ENCODE results near the gene PACRG. TPM values are rescaled to one million over a fixed set of nuclear protein-coding genes. Genes with fewer than 3 reads are reported as not detected.

The PACRG gene
- total and polyA plus RNA-seq, 2 of the 8 experiments (the other 6 are each of a cell fraction or from before 2014, with no cell fraction given): 0.44 to 0.54 TPM

DNA sequence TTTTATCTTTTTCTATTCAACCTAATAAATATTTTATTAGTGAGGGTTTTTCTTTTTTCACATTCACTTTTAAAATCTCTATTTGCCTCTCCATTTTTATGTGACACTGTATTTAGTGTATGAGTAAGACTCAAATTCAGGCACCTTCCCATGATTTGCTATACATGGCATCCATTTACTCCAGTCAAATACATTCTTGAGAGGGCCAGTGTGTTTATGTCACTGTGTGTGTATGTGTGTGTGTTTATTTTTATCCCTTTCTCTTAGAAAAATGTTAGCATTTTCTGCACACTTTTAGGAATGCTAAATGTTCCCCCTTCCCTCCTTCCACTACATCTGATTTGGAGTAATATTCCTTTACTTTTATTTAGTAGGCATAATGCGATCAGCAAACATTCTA, 290.0 kb downstream of the PACRG start:
- 81% methylated on average over 1 of the region's 1 CpG; no CpG with 5 or more reads in 1 of the 2 experiments for WGBS, 2 experiments (ENCODE audit: extremely low coverage in 1 of 2, insufficient coverage in 1 of 2, insufficient read length in 1 of 2, insufficient replicate concordance in 2 of 2, low coverage in 1 of 2, low lambda C conversion rate in 2 of 2, missing lambda C conversion rate in 1 of 2)
- H4K8ac ChIP-seq (ENCODE audit: extremely low read depth, insufficient read depth, low read length): no peak overlapping the region
- no peak overlapping the region for H3K56ac ChIP-seq (replicated peaks; ENCODE audit: insufficient read length, low read depth, low read length)
- no peak overlapping the region for H3K4me3 ChIP-seq (ENCODE audit: extremely low read depth in 1 of 4, insufficient read depth in 2 of 4, low read depth in 3 of 4, low read length in 4 of 4)
- H3K9me3 ChIP-seq (ENCODE audit: insufficient read depth in 2 of 2, low read depth in 1 of 2, low read length in 1 of 2): 0 out of 4 replicates have a peak, but pooled peaks cover 0 to 2% of the 10 kb centered on the region in 2 experiments
- H2BK20ac ChIP-seq (ENCODE audit: low read length): no peak overlapping the region
- no peak overlapping the region for H4K91ac ChIP-seq (replicated peaks; ENCODE audit: insufficient read length, low read length)
- no peak overlapping the region for H3K18ac ChIP-seq (ENCODE audit: extremely low read depth, low read length)
- ChIA-PET CTCF (ENCODE audit: partially characterized antibody) (no interaction called here), POLR2A (ENCODE audit: partially characterized antibody) (no interaction called here)
- no peaks in the 10 kb centered on the region for H4K20me1 ChIP-seq (replicated peaks in 1 of 2; ENCODE audit: control insufficient read depth in 1 of 2, insufficient read depth in 2 of 2, low read length in 2 of 2)
- no peaks in the 10 kb centered on the region for H3K23me2 ChIP-seq (ENCODE audit: low read depth, low read length)
- no peaks in the 10 kb centered on the region for H3K36me3 ChIP-seq (ENCODE audit: control insufficient read depth in 2 of 4, insufficient read depth in 4 of 4, low read length in 3 of 4)
- H3K4ac ChIP-seq (replicated peaks; ENCODE audit: insufficient read length, low read depth, low read length): no peak overlapping the region
- H3K79me2 ChIP-seq (ENCODE audit: control insufficient read depth in 1 of 2, insufficient read depth in 2 of 2, low read length in 2 of 2): no peaks in the 10 kb centered on the region
- DNase-seq (ENCODE audit: low read depth in 1 of 2, low spot score in 2 of 2) (no peak), FAIRE-seq (no peak)
- no peak overlapping the region for H2AK5ac ChIP-seq (ENCODE audit: low read depth, low read length)
- H3K4me2 ChIP-seq (ENCODE audit: insufficient read depth in 1 of 2, low read depth in 2 of 2, low read length in 2 of 2): no peak overlapping the region
- H2AFZ ChIP-seq (ENCODE audit: low read length): no peak overlapping the region
- H4K5ac ChIP-seq (ENCODE audit: insufficient read length, low read depth, low read length): no peak overlapping the region
- no peaks in the 10 kb centered on the region for H3K27me3 ChIP-seq (replicated peaks in 1 of 4; ENCODE audit: control insufficient read depth in 3 of 4, extremely low read depth in 1 of 4, insufficient read depth in 3 of 4, low read length in 3 of 4)
- no peak overlapping the region for H3K14ac ChIP-seq (ENCODE audit: insufficient read length)
- no peak overlapping the region for H3K23ac ChIP-seq (ENCODE audit: insufficient read length)
- no peaks in the 10 kb centered on the region for H3K4me1 ChIP-seq (replicated peaks in 1 of 4; ENCODE audit: control insufficient read depth in 3 of 4, insufficient read depth in 4 of 4, low read length in 3 of 4)
- H2BK15ac ChIP-seq (ENCODE audit: low read length): no peak overlapping the region
- no peaks in the 10 kb centered on the region for H3K79me1 ChIP-seq (ENCODE audit: low read depth, low read length)
- H3K9ac ChIP-seq (replicated peaks in 1 of 4; ENCODE audit: extremely low read depth in 1 of 4, low read depth in 3 of 4, low read length in 3 of 4): no peak overlapping the region
- H2BK120ac ChIP-seq (replicated peaks; ENCODE audit: low read depth, low read length): no peak overlapping the region
- TF ChIP-seq EZH2 (IDR thresholded peaks at IDR 0.05; ENCODE audit: low read depth, low read length, severe bottlenecking) (no peak), CBX8 (IDR thresholded peaks at IDR 0.05; ENCODE audit: borderline replicate concordance, low read depth, low read length) (no peak), SAP30 (IDR thresholded peaks at IDR 0.05; ENCODE audit: insufficient read depth, insufficient replicate concordance, low read length) (no peak), ZNF274 (IDR thresholded peaks at IDR 0.05; ENCODE audit: borderline replicate concordance, extremely low read depth, low read length) (no peak)
- TF ChIP-seq, protein P1, sequence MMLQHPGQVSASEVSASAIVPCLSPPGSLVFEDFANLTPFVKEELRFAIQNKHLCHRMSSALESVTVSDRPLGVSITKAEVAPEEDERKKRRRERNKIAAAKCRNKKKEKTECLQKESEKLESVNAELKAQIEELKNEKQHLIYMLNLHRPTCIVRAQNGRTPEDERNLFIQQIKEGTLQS (IDR thresholded peaks at IDR 0.05; ENCODE audit: insufficient read depth, low read depth, low read length): no peak
- no peak overlapping the region for H2BK5ac ChIP-seq (ENCODE audit: low read depth, low read length)
- H3K27ac ChIP-seq (ENCODE audit: low read depth, low read length): no peak overlapping the region
- H2BK12ac ChIP-seq (ENCODE audit: low read depth, low read length): no peak overlapping the region
